Large intestine (tissue), 3 donors: ENCODE data around the gene CSNK1E. TPM values are rescaled to one million over a fixed set of nuclear protein-coding genes. Genes with fewer than 3 reads are reported as not detected.

Source experiments
- DNase-seq, 2 donors: peaks; one replicate each; pipeline versions ENCODE4 v3.0.0 to v3.0.0-alpha.2; 2013
- H3K27ac ChIP-seq: one replicate; pipeline ENCODE4 v1.5.1; 2013; ENCODE audit warnings: low read length
- H3K27me3 ChIP-seq: 2 replicates; pipeline ENCODE4 v1.6.1; 2013; ENCODE audit warnings: low read length; ENCODE audit not compliant: control insufficient read depth, insufficient read depth
- H3K36me3 ChIP-seq: 2 replicates; pipeline ENCODE4 v1.6.1; 2013; ENCODE audit warnings: low read length; ENCODE audit not compliant: control insufficient read depth, insufficient read depth
- H3K4me1 ChIP-seq: one replicate; pipeline ENCODE4 v1.6.1; 2013; ENCODE audit warnings: low read length; ENCODE audit not compliant: control insufficient read depth, insufficient read depth
- H3K4me3 ChIP-seq: one replicate; pipeline ENCODE4 v1.5.1; 2013; ENCODE audit warnings: low read length
- H3K9me3 ChIP-seq: one replicate; pipeline ENCODE4 v1.6.1; 2013; ENCODE audit warnings: mild to moderate bottlenecking, low read depth, low read length, moderate library complexity; ENCODE audit not compliant: control insufficient read depth
- WGBS: methylation state at CpG from one replicate; pipeline ENCODE4 v1.1.5; 2013; ENCODE audit warnings: low lambda C conversion rate; ENCODE audit not compliant: insufficient coverage; 5-methylcytosine and 5-hydroxymethylcytosine counted together
- polyA plus RNA-seq: library from polyadenylated mRNA; unstranded; fragments of 120-200 nt; gene quantifications from one replicate; pipeline ENCODE4 v1.2.1, GENCODE V29; 2013

Gene CSNK1E
- polyA plus RNA-seq, 1 donor: 125 TPM

DNA sequence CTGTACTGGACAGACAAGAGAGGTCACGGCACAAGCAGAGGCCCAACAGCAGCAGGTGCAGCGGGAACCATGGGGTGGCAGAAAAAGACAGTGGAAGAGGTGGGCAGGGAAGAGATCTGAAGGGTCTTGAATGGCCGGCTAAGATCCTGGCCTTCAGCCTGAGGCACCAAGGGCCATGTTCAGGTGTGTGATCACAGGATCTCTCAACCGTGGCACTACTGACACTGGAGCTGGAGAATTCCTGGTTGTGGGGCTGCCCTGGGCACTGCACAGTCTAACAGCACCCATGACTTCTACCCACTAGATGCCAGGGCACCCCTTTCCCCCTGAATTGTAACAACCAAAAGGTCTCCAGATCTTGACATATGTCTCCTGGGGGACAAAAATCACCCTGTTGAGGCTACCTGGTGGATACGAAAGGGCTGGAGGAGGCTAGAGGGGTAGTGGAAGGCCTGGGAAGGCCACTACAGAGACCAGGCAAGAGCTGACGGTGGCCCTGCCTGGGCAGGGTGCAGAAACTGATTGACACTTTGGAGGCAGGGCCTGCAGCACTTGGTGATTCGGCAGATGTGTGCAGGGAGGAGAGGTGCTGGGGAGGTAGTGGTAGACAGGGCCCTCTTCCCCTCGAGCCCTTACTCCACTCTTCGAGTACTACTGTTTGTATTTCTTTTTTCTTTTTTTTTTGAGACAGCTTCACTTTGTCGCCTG is 8.3 kb downstream of the CSNK1E start:
- peaks cover 24% of the 10 kb centered on the region for H3K4me1 ChIP-seq

DNA sequence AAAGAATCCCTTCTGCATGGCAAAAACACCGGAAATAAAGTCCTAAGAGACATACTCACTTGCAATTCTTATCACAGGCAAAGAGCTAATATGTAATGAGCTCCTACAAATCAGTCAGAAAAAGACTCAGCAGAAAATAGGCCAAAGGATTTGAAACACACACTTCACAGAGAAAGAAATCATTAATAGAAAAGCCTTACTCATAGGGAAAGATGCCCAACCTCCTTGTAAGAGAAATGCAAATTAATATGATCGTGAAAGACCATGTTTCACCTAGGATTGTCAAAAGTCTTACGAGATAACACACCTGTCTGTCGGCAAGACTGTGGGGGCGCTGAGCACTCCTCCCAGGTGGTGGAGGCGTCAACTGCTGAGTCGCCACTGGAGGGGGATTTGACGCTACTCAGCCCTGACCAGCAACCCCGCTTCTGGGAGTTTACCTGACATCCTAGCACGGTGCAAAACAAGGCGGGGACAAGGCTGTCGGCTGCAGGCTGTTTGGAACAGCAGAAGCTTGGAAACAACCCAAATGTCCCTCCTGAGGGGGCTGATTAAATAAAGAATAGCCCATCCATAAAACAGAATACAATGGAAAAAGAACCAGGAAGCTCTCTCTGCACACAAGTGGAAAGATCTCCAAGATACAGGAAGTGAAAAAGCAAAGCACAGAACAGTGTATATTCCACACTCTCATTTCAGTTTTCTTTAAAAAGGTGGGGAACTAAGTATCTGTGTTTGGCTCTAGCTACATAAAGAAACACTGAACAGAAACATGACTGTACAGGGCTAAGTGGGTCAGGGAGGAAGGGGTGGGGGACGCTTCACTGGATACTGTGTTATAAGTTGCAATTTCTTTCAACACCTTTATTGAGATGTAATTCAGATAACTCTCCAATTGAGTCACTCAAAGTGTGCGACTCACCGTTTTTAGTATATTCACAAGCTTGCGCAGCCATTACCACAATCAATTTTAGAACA is 11.5 kb downstream of the CSNK1E start:
- Histone ChIP-seq H3K4me1 (peaks cover 15% of the 10 kb centered on the region), H3K27me3 (no peaks in the 10 kb centered on the region), H3K27ac (peak overlapping the region; percentile 55), H3K4me3 (no peak overlapping the region), H3K36me3 (peaks cover 61% of the 10 kb centered on the region), H3K9me3 (no peaks in the 10 kb centered on the region)
- WGBS: 0% methylated on average over 1 of the region's 16 CpGs
- DNase-seq: peak in 1 of 2 donors; percentile 48

More for the DNA sequence above, 8.3 kb downstream of the CSNK1E start:
- Histone ChIP-seq H3K4me3 (no peak overlapping the region), H3K36me3 (peaks cover 55% of the 10 kb centered on the region), H3K27ac (no peak overlapping the region), H3K27me3 (no peaks in the 10 kb centered on the region), H3K9me3 (no peaks in the 10 kb centered on the region)
- no peak for DNase-seq
- WGBS: 100% methylated on average over 1 of the region's 10 CpGs

DNA sequence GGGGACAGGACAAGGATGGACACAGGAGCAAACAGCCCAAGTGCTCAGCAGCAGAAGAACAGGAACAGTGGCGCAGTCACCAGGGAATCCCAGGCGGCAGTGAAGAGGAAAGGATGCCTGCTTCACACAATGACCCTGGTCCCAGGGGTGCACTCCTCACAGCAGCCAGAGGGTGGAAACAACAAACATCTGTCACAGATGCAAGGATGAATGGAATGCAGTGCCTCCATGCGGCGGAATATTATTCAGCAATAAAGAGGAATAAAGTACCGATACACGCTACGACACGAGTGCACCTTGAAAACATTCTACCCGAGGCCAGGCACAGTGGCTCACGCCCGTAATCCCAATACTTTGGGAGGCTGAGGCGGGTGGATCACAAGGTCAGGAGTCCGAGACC is 12.7 kb downstream of the CSNK1E start:
- Histone ChIP-seq H3K36me3 (peaks cover 64% of the 10 kb centered on the region), H3K27ac (no peak overlapping the region)
- no CpG with 5 or more reads among the region's 13 CpGs for WGBS

DNA sequence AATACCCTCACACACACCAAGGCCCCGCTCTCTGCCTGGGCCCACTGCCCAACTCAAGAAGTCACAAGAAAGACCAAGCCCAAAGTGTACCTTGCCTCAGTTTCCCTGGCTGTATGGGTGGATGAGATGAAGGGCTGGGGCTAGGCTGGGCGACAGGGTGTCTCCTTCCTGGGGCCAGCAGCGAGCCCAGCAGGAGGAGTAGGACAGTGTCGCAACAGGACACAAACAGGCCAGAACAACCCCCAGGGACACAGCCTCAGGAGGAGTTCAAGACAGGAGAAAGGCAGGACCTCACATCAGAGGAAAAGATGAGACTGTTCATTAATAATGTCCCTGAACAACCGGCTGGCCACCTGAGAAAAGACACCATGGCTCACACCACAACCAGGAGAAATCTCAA is 13.3 kb downstream of the CSNK1E start:
- peaks cover 15% of the 10 kb centered on the region for H3K4me1 ChIP-seq
- H3K27ac ChIP-seq: no peak overlapping the region
- peaks cover 66% of the 10 kb centered on the region for H3K36me3 ChIP-seq

More for the DNA sequence above, 12.7 kb downstream of the CSNK1E start:
- Histone ChIP-seq H3K4me1 (peaks cover 15% of the 10 kb centered on the region), H3K9me3 (no peaks in the 10 kb centered on the region), H3K4me3 (no peak overlapping the region), H3K27me3 (no peaks in the 10 kb centered on the region)
- DNase-seq: no peak

DNA sequence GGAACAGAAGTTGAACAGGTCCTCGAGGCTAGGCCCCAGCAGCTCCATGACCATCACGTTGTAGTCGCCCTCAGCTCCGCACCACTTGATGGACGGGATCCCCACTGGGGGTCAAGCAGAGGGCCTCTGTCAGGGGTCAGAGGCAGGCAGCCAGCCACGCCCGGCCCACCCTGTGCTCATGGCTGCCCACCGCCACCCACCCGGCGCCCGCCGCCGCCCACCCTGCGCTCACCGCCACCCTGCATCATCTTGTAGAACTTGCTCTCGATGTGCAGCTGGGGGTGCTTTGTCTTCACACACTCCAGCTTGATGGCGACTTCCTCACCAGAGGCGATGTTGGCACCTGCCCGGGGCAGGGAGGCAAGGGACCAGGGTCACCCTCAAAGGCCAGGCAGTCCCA is 14.3 kb downstream of the CSNK1E start:
- peaks cover 69% of the 10 kb centered on the region for H3K36me3 ChIP-seq
- no CpG with 5 or more reads among the region's 19 CpGs for WGBS

More for the DNA sequence above, 13.3 kb downstream of the CSNK1E start:
- no peak for DNase-seq
- Histone ChIP-seq H3K9me3 (no peaks in the 10 kb centered on the region), H3K27me3 (no peaks in the 10 kb centered on the region), H3K4me3 (no peak overlapping the region)
- no CpG with 5 or more reads among the region's 5 CpGs for WGBS

DNA sequence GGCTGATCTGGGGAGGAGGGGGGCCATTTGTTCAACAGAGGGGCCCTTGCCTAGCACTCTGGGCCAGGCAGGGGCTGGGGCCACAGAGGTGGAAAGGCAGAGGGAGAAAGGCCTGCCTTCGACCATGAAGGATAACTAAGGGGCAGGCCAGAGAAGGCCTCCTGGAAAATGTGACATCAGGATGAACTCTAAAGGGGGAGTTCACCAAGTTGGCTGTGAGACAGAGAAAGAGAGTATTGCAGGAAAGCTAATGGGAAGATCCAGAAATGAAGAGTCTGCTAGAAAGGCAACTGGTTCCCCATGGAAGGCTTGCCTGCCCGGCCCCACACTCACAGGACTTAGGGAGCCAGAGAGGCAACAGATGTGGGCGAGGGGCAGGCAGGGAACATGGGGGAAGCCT is 16.3 kb downstream of the CSNK1E start:
- H3K27ac ChIP-seq: no peak overlapping the region
- WGBS: 100% methylated on average over 1 of the region's 3 CpGs
- H3K27me3 ChIP-seq: no peaks in the 10 kb centered on the region
- peaks cover 12% of the 10 kb centered on the region for H3K4me1 ChIP-seq
- DNase-seq: no peak
- no peaks in the 10 kb centered on the region for H3K9me3 ChIP-seq
- H3K4me3 ChIP-seq: no peak overlapping the region
- peaks cover 86% of the 10 kb centered on the region for H3K36me3 ChIP-seq

More for the DNA sequence above, 14.3 kb downstream of the CSNK1E start:
- Histone ChIP-seq H3K27me3 (no peaks in the 10 kb centered on the region), H3K9me3 (no peaks in the 10 kb centered on the region), H3K4me3 (no peak overlapping the region), H3K4me1 (peaks cover 15% of the 10 kb centered on the region), H3K27ac (no peak overlapping the region)
- no peak for DNase-seq

DNA sequence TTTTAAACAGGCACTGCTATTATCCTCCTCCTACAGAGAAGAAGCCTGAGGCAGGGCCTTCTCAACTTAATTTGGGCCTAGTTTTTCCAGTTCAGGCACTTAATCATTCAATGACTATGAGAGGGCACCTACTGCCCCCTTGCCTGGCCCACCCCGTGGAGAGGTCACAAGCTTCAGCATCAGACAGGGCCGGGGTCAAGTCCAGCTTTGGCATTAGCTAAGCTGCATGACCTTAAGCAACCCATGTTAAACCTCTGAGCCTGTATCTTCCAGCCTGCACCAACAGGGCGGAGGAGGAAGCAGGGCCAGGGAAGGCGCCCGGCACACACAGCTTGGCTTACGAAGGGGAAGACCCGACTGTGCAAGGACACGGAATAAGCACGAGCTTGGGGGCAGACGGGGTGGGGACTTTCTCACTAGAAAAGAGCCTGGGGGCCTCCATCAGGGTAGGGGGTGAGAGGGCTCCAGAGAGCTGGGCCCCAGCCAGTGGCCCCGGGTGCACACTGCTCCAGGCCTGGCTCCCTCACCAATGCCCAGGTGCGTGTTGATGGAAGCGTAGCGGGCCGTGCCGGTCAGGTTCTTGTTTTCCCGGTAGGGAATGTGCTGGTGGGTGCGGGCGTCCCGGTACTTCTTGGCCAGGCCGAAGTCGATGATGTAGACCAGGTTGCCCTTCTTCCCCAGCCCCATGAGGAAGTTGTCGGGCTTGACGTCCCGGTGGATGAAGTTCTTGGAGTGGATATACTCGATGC is 16.9 kb downstream of the CSNK1E start:
- no CpG with 5 or more reads among the region's 26 CpGs for WGBS
- Histone ChIP-seq H3K4me1 (peaks cover 6% of the 10 kb centered on the region), H3K4me3 (no peak overlapping the region), H3K27me3 (no peaks in the 10 kb centered on the region), H3K27ac (no peak overlapping the region), H3K36me3 (peaks cover 91% of the 10 kb centered on the region), H3K9me3 (no peaks in the 10 kb centered on the region)
- DNase-seq: no peak

DNA sequence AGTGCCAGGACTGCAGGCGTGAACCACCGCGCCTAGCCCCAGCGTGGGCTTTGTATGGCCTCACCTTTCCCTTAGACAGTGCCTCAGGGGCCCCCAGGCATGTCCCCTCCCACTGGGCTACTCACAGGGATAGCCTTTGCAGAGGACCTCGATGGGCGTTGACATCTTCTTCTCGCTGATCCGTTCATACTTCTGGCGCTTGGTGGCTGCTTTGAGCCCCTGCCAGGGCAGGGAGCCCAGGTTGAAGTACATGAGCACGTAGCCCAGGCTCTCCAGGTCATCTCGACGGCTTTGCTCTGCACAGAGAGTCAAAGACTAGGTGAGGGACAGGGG is 17.5 kb downstream of the CSNK1E start:
- no peak overlapping the region for H3K27ac ChIP-seq
- H3K36me3 ChIP-seq: peaks cover 98% of the 10 kb centered on the region
- H3K4me1 ChIP-seq: peaks cover 4% of the 10 kb centered on the region
- WGBS: no CpG with 5 or more reads among the region's 12 CpGs
- H3K27me3 ChIP-seq: no peaks in the 10 kb centered on the region
- H3K4me3 ChIP-seq: no peak overlapping the region
- DNase-seq: no peak
- H3K9me3 ChIP-seq: no peaks in the 10 kb centered on the region

DNA sequence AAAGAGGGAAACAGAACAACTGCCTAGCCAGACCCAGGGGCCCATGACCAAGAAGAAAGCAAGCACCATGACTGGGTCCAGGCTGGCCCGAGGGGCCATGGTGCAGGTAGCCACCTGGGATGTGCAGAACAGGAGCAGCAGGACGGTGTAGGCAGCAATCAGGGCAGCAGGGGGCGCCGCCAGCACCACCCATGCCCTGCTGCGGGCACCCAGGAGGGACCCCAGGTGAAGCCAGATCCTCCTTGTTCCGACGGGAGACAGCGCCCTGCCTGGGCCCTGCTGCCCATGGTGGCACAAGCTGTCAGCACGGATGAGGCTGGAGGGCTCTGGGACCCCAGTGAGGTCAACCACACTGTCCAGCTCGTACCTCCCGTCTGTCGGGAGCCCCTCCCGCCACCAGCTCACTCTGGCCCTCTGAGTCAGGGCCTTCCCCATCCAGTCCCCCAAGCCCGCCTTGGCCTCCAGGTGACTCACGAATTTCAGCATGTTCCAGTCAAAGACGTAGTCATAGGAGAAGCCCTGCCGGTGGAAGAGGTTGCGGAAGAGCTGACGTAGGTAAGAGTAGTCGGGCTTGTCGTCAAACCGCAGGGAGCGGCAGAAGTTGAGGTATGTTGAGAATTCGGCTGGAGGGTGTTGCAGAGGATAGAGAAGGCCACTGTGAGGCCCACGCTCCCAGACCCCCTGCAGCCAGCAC is 18.8 kb downstream of the CSNK1E start:
- Histone ChIP-seq H3K4me3 (no peak overlapping the region), H3K27ac (no peak overlapping the region), H3K9me3 (no peaks in the 10 kb centered on the region), H3K4me1 (no peaks in the 10 kb centered on the region), H3K36me3 (peaks cover 97% of the 10 kb centered on the region), H3K27me3 (no peaks in the 10 kb centered on the region)
- DNase-seq: no peak
- WGBS: 97% methylated on average over 7 of the region's 25 CpGs
